Measurements from ENCODE around the gene RAPGEF1.

RAPGEF1 gene, protein sequence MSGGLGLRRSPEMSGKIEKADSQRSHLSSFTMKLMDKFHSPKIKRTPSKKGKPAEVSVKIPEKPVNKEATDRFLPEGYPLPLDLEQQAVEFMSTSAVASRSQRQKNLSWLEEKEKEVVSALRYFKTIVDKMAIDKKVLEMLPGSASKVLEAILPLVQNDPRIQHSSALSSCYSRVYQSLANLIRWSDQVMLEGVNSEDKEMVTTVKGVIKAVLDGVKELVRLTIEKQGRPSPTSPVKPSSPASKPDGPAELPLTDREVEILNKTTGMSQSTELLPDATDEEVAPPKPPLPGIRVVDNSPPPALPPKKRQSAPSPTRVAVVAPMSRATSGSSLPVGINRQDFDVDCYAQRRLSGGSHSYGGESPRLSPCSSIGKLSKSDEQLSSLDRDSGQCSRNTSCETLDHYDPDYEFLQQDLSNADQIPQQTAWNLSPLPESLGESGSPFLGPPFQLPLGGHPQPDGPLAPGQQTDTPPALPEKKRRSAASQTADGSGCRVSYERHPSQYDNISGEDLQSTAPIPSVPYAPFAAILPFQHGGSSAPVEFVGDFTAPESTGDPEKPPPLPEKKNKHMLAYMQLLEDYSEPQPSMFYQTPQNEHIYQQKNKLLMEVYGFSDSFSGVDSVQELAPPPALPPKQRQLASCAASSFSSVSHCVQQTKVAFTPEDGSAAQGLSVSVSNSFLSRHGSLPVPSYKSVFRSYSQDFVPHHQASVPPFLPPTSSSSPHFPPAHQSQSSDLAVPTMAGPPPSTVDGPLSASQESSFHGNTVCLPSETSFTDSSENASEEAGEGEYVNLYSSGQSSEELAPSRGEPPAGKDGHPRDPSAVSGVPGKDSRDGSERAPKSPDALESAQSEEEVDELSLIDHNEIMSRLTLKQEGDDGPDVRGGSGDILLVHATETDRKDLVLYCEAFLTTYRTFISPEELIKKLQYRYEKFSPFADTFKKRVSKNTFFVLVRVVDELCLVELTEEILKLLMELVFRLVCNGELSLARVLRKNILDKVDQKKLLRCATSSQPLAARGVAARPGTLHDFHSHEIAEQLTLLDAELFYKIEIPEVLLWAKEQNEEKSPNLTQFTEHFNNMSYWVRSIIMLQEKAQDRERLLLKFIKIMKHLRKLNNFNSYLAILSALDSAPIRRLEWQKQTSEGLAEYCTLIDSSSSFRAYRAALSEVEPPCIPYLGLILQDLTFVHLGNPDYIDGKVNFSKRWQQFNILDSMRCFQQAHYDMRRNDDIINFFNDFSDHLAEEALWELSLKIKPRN (N-terminal part only)

GRCh38 chr9:131739959-131740648 lies at the start of gene RAPGEF1:
Gene RAPGEF1, minus strand, starts transcription at chr9:131740076. Its CDS starts 246 bp downstream, at chr9:131739830.
- peak within 1 kb of the TSS; percentile 69 for H3K4me3 ChIP-seq (ENCODE audit: low read depth, low read length)
- TF ChIP-seq CTCF (IDR thresholded peaks at IDR 0.05; ENCODE audit: low read depth, low read length) = peak; percentile 50; the same call in 1 of the 2 replicates

DNA sequence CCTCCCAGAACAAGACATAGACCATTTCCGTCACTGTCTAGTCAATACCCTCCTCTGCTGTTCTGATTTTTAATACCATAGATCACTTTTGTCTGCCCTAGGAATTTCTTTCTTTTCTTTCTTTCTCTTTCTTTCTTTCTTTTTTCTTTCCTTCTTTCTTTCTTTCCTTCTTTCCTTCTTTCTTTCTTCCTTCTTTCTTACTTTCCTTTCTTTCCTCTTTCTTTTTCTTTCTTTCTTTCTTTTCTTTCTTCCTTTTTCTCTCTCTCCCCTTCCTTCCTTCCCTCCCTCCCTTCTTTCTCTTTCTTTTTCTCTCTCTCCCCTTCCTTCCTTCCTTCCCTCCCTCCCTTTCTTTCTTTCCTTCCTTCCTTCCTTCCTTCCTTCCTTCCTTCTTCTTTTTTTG lies 49.0 kb upstream of the RAPGEF1 start:
- no peak for TF ChIP-seq CTCF (IDR thresholded peaks at IDR 0.05; ENCODE audit: low read depth, low read length)

DNA sequence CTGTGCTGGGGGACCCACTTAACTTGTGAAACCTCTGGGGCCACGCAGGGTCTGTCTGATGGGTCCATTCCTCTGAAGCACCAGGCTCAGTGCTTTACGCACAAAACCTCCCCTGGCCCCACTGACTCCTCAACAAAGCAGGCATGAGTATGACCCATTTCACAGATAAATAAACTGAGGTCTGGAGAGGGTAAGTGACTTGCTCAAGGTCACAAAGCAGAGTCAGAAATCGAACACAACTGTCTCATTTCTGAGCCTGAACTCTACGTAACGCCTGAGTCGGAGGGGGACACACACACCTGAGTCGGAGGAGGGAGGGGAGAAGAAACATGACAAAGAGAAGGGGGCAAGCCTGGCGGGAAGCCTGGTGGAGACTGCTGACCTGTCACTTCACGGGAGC lies 48.0 kb upstream of the RAPGEF1 start:
- no peak overlapping the region for H3K4me3 ChIP-seq (ENCODE audit: low read depth, low read length)
- no peak for TF ChIP-seq CTCF (IDR thresholded peaks at IDR 0.05; ENCODE audit: low read depth, low read length)

More for the DNA sequence above, 49.0 kb upstream of the RAPGEF1 start:
- H3K4me3 ChIP-seq (ENCODE audit: low read depth, low read length) = no peak overlapping the region

DNA sequence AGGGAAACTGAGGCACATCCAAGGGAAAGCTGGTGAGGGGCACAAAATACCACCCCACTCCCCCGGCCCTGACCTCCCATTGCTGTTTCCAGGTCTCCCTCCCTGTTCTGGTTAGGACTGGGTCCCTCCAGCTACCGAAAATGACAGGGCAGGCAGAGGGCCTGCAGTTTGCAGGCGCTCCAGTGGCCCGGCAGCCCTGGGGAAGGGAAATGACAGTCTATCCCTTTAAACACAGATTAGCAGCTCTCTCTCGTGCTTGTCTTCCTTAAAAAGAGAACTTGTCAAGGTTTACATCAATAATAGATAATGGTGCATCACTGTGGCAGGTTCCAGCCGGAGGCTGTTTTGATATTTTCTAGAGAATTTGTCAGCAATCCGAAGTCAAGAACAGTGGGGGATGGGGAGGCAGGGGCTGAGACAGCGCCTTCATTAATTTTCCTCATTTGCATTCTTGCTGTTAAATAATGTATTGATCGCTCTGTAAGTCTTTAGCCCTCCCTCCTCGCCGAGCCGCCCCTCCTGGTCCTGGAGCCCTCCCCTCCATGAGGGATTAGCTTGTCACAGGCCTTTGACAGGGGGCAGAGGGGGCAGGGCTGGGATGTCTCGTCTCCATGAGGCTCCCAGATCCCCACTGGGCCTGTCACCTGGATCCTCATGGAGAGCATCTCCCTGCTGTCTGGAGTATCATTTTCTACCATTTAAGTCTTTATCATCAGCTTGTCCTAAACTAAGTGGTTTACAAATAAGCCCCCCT lies 45.0 kb upstream of the RAPGEF1 start:
- no peak for TF ChIP-seq CTCF (IDR thresholded peaks at IDR 0.05; ENCODE audit: low read depth, low read length)
- no peak overlapping the region for H3K4me3 ChIP-seq (ENCODE audit: low read depth, low read length)

DNA sequence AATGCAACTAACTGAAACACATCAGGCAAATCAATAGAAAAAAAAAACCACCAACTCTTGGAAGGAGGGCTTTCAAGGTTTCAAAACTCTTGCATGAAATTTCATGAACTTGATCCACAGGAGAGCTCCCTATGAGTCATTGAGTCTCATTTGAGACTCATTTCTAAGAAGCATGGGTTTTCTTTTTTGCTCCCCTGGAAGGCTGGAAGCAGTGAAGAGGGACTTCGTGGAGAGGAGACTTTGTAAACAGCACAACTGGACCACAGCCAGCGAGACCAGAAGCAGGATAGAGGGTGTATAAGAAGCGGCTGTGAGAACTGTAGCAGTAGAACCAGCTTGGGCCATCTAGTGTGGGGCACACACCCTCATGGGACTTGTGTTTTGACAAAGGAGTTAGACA lies 41.2 kb upstream of the RAPGEF1 start:
- TF ChIP-seq CTCF (IDR thresholded peaks at IDR 0.05; ENCODE audit: low read depth, low read length) = no peak
- no peak overlapping the region for H3K4me3 ChIP-seq (ENCODE audit: low read depth, low read length)

DNA sequence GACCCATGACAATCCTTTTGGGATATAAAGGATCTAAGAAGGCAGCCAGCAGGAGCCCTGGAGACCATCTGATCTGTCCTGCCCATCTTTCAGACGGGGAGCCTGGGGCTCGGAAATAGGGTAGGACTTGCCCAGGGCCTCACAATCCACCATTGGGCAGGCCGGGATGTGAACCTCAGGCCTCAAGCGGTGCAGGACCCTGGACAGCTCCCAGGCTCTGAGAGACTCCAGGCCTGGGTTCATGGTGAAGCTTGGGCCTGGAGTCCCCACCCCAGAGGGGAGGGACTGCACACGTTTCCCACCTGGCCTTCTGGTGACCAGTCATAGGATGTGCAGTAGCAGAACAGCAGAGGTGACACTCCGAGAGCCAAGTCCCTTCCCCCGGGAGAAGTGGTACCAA lies 36.6 kb upstream of the RAPGEF1 start:
- no peak overlapping the region for H3K4me3 ChIP-seq (ENCODE audit: low read depth, low read length)
- TF ChIP-seq CTCF (IDR thresholded peaks at IDR 0.05; ENCODE audit: low read depth, low read length) = no peak
